Gastroesophageal sphincter (tissue), 4 donors: Measurements from ENCODE around the gene RYR2. TPM values are rescaled to one million over a fixed set of nuclear protein-coding genes. Genes with fewer than 3 reads are reported as not detected.

Experiments
- ATAC-seq: fragments of 150-250 bp; one replicate; pipeline ENCODE4 v1.9.1; 2016; ENCODE audit warnings: mild to moderate bottlenecking, moderate library complexity
- H3K27ac ChIP-seq, 4 donors: fragments of 200-600 bp; sonication (generic) in 3 of 4; 1 replicate in 3 of 4; 2 replicates in 1 of 4; pipeline ENCODE4 v1.5.1; 2016 to 2019
- H3K27me3 ChIP-seq: fragments of 200-600 bp; sonication (generic); one replicate; pipeline ENCODE4 v1.5.1; 2019
- H3K36me3 ChIP-seq, 2 donors: fragments of 200-600 bp; sonication (generic); one replicate each; pipeline ENCODE4 v1.5.1; 2019; ENCODE audit warnings: control low read depth in 1 of 2
- H3K4me1 ChIP-seq, 3 donors: fragments of 200-600 bp; sonication (generic); 1 replicate in 2 of 3; 2 replicates in 1 of 3; pipeline ENCODE4 v1.5.1; 2016 to 2019; ENCODE audit warnings: control low read depth in 2 of 3
- H3K4me3 ChIP-seq, 2 donors: fragments of 200-600 bp; sonication (generic); one replicate each; pipeline ENCODE4 v1.5.1; 2019; ENCODE audit warnings: mild to moderate bottlenecking in 1 of 2, moderate library complexity in 1 of 2
- H3K9me3 ChIP-seq, 3 donors: fragments of 200-600 bp; sonication (generic); one replicate each; pipeline ENCODE4 v1.5.1; 2017 to 2019; ENCODE audit warnings: control low read depth in 2 of 3
- CTCF ChIP-seq, 4 experiments: fragments of 200-600 bp in 2 of 4; fragments of 450-650 bp in 2 of 4; sonication (generic) in 1 of 4; IDR thresholded peaks; one replicate each; pipeline ENCODE4 v1.5.1; 2017 to 2019; ENCODE audit warnings: antibody characterized with exemption in 4 of 4, mild to moderate bottlenecking in 2 of 4, moderate library complexity in 2 of 4
- EP300 ChIP-seq: sonication (generic); formaldehyde crosslinking; IDR thresholded peaks from one replicate; pipeline ENCODE4 v1.6.1; 2017; ENCODE audit warnings: antibody characterized with exemption, mild to moderate bottlenecking
- POLR2A ChIP-seq, 2 donors: fragments of 450-650 bp; IDR thresholded peaks; one replicate each; pipeline ENCODE4 v1.6.1; 2017; ENCODE audit warnings: antibody characterized with exemption in 2 of 2, mild to moderate bottlenecking in 2 of 2, moderate library complexity in 1 of 2
- POLR2AphosphoS5 ChIP-seq: sonication (generic); formaldehyde crosslinking; IDR thresholded peaks from one replicate; pipeline ENCODE4 v1.6.1; 2017; ENCODE audit warnings: antibody characterized with exemption
- WGBS, 2 donors: methylation state at CpG; one replicate each; pipeline ENCODE4 v1.1.5; 2018; ENCODE audit warnings: low coverage in 1 of 2; 5-methylcytosine and 5-hydroxymethylcytosine counted together
- total RNA-seq, 4 donors: library from RNA; depleted of rRNA; stranded (reverse); fragments of >200 nt; gene quantifications; one replicate each; pipeline ENCODE4 v1.1.0, GENCODE V29; 2016

Gene RYR2
- total RNA-seq, 4 donors from 2014 or later, result 27.4 to 78.8 (median 42.7) TPM

- Histone ChIP-seq H3K4me1 (peaks cover 0 to 22% (median 0%) of the 10 kb centered on the region in 3 donors), H3K4me3 (no peak overlapping the region), H3K9me3 (no peaks in the 10 kb centered on the region), H3K27me3 (no peaks in the 10 kb centered on the region), H3K36me3 (no peaks in the 10 kb centered on the region), H3K27ac (peak overlapping the region in 1 of 4 donors; percentile 31)
- ATAC-seq, result no peak
- 35 to 42% methylated on average over 5 to 7 of the region's 7 CpGs for WGBS, 2 donors
- TF ChIP-seq EP300 (no peak), CTCF (IDR thresholded peaks at IDR 0.05) (no peak), POLR2AphosphoS5 (no peak), POLR2A (IDR thresholded peaks at IDR 0.05) (no peak)
Observed at GRCh38 chr1:237171454-237172117, 129.6 kb downstream of the RYR2 start.

- no peak for TF ChIP-seq EP300
- no peak for TF ChIP-seq CTCF (IDR thresholded peaks at IDR 0.05)
- TF ChIP-seq POLR2A (IDR thresholded peaks at IDR 0.05), result no peak
- TF ChIP-seq POLR2AphosphoS5, result no peak
- no peaks in the 10 kb centered on the region for H3K27me3 ChIP-seq
- no peaks in the 10 kb centered on the region for H3K36me3 ChIP-seq
- WGBS, 2 donors, result 56 to 64% methylated on average over 1 of the region's 1 CpG
- no peak overlapping the region for H3K4me3 ChIP-seq
- peaks cover 0 to 22% (median 0%) of the 10 kb centered on the region in 3 donors for H3K4me1 ChIP-seq
- peak overlapping the region in 1 of 4 donors; percentile 31 for H3K27ac ChIP-seq
- no peak for ATAC-seq
- no peaks in the 10 kb centered on the region for H3K9me3 ChIP-seq
Observed at GRCh38 chr1:237172118-237172485, 130.1 kb downstream of the RYR2 start.

- 97 to 100% methylated on average over 4 to 6 of the region's 6 CpGs for WGBS, 2 donors
- ATAC-seq, result no peak
- TF ChIP-seq POLR2A (IDR thresholded peaks at IDR 0.05) (no peak), EP300 (no peak), CTCF (IDR thresholded peaks at IDR 0.05) (no peak), POLR2AphosphoS5 (no peak)
Observed at GRCh38 chr1:237179503-237179902, 137.5 kb downstream of the RYR2 start.

GRCh38 chr1:237180256-237180655, 138.3 kb downstream of the RYR2 start:
- TF ChIP-seq CTCF (IDR thresholded peaks at IDR 0.05) (no peak), POLR2A (IDR thresholded peaks at IDR 0.05) (no peak), POLR2AphosphoS5 (no peak)
- peaks cover 0 to 29% (median 0%) of the 10 kb centered on the region in 3 donors for H3K4me1 ChIP-seq
- H3K9me3 ChIP-seq, result no peaks in the 10 kb centered on the region
- no peak for ATAC-seq
- no peaks in the 10 kb centered on the region for H3K27me3 ChIP-seq
- WGBS, 2 donors, result 49 to 55% methylated on average over 2 of the region's 2 CpGs
- no peak overlapping the region for H3K4me3 ChIP-seq
- H3K27ac ChIP-seq, result no peak overlapping the region
- no peaks in the 10 kb centered on the region for H3K36me3 ChIP-seq

More at GRCh38 chr1:237179503-237179902, 137.5 kb downstream of the RYR2 start:
- Histone ChIP-seq H3K4me1 (peaks cover 0 to 26% (median 0%) of the 10 kb centered on the region in 3 donors), H3K27ac (no peak overlapping the region), H3K9me3 (no peaks in the 10 kb centered on the region), H3K4me3 (no peak overlapping the region), H3K27me3 (no peaks in the 10 kb centered on the region), H3K36me3 (no peaks in the 10 kb centered on the region)

- peaks cover 0 to 40% (median 0%) of the 10 kb centered on the region in 3 donors for H3K4me1 ChIP-seq
- ATAC-seq, result no peak
Observed at GRCh38 chr1:237181743-237182317, 139.8 kb downstream of the RYR2 start.

More at GRCh38 chr1:237181743-237182317, 139.8 kb downstream of the RYR2 start:
- Histone ChIP-seq H3K27ac (no peak overlapping the region), H3K9me3 (no peaks in the 10 kb centered on the region), H3K4me3 (no peak overlapping the region), H3K36me3 (no peaks in the 10 kb centered on the region), H3K27me3 (no peaks in the 10 kb centered on the region)
- TF ChIP-seq EP300, result no peak
- no peak for TF ChIP-seq CTCF (IDR thresholded peaks at IDR 0.05)
- TF ChIP-seq POLR2AphosphoS5, result no peak
- TF ChIP-seq POLR2A (IDR thresholded peaks at IDR 0.05), result no peak
- WGBS, 2 donors, result 76 to 80% methylated on average over 12 of the region's 12 CpGs
